Ramos (cell line): ENCODE measurements around the gene RPL27.

Source experiments
- in situ Hi-C: fragments of 300-500 bp; cut with MboI; formaldehyde crosslinking; loops from one replicate; pipeline ENCODE4 v1.14.3; 2022; ENCODE audit warnings: low sequenced_read_pairs; ENCODE audit not compliant: unreplicated experiment

Gene RPL27

DNA sequence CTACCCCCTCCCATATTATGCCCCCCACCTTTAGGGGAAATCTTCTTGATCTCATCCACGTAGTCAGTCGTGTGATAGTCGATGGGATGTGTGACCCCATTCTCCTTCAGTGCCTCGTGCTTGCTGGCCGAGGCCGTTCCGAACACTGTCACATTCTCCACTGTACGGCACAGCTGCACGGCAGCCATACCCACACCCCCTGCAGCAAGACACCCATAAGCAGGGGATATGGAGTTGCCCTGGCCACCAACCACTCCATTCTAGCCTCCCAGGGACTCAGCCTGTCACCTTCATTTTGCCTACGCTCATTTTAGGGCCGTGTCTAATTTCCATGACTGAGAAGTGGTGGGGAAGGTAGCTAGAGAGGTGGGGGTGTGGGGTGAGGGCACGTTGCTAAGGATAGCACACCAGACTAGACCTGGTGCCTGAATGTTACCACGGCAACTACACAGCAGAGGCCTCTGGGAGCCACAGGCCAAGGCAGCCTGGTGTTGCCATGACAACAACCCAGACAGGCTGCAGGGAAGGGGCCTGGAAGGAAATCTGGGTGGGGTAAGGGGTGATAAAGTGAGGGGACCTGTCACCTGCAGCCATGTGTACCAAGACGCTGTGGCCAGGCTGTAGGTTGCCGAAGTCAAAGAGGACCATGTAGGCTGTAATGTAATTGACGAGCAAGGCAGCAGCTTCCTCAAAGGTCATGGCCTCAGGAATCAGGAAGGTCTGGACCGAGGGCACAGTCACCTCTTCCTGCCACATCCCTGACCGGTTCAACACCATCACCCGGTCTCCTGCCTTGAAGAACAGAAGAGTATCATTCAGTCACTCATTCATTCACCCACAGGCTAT lies 20.0 kb downstream of the RPL27 start:
- in situ Hi-C loops: no loop called here

DNA sequence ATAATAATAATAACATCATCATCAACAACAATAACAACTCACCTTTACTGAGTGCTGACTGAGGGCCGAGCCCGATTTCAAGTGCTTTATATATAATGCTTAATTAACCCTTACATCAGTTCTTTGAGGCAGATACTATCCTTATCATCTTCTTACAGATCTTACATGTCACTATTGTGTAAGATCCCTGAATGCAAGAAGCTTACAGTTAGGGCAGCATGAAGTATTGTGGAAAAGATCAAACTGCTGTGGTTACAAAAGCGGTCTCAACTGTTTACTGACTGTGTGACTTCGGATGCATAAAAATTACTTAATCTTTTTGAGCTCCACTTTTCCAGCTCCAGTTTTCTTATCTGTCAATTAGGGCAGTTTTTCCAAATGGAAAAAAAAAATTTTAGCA lies 20.7 kb downstream of the RPL27 start:
- in situ Hi-C loops: no loop called here

DNA sequence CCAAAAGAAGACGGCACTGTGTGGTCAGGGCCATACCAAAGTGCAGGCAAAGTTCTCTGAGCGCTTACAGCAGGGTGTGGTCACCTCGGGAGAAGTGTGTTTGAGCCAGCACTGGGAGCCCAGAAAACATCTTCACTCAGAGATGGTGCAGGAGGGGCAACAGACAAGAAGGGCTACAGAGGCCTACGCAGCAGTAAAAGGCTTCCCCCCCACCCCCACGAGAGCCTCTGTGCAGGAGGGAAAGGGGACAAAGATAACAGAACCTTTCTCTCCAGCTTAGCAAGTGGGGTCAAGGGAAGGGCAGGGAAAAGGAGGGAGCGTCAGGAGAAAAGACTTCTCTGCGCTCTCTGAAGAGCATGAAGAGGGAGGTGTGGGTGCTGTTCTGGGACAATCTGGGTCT lies 21.2 kb downstream of the RPL27 start:
- in situ Hi-C loops: no loop called here

DNA sequence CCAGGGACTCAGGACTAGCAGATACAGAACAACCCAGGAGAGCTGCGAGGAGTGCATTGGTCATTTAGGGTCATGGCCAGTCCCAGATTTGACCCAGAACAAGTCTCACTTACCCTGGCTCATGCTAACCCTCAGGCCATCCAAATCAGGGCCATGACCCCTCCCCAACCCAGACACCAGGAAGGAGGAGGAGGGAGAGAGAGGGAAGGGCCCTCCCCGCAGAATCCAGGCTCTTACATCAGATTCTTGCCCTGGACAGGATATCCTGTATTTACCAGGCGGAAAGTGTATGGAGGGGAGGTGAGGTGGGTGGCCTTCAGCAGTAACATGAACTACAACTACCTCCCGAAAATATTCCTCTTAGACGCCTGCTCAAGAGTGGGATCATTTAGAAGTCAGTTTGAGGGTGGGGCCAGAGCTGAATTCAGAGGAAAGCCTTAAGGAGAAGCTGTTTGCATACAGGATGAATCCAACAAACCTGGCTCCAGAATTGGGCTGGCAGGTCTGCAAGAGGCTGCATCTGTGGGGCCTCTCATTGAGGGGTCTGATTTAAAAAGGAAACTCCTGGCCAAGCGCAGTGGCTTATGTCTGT lies 21.9 kb downstream of the RPL27 start:
- in situ Hi-C loops: no loop called here

DNA sequence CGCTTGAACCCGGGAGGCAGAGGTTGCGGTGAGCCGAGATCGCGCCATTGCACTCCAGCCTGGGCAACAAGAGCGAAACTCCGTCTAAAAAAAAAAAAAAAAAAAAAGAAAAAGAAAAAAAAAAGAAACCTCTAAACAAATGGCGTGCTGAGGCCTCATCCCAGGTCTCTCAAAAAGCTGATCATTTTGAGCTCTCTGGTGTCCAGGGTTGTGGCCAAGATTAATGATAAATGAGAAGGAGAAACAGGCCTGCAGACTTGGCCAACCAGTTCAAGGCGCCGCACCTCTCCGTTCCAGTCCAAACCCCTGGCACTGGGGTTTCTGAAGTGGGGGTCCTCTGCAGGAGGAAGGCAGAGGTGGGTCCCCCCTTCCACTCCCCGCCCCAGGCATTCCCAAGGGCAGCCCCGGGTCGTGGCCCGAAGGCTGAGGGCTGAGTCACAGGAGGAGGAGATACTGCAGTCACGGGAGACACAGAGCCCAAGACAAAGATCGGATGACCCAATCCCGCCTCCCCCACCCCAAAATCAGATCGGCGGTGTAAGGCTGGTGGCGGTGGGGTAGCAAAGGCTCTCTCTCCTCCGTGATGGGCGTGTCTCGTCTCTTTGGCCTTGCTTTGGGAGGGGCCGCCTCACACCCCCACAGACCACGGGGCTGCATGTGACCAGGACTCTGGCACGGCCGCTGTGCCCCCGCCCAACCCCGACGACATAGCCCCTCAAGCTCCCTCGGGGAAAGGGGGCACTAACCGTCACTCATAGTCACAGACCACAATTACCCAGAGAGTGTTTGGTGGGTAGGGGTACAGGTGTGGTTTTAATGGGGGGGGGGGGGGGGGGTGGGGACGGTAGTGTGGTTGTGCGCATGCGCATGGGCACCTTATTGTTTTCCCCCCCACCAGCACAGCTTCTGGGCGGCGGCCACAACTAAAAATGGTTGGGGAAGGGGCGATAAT lies 22.8 kb downstream of the RPL27 start:
- in situ Hi-C loops: no loop called here

DNA sequence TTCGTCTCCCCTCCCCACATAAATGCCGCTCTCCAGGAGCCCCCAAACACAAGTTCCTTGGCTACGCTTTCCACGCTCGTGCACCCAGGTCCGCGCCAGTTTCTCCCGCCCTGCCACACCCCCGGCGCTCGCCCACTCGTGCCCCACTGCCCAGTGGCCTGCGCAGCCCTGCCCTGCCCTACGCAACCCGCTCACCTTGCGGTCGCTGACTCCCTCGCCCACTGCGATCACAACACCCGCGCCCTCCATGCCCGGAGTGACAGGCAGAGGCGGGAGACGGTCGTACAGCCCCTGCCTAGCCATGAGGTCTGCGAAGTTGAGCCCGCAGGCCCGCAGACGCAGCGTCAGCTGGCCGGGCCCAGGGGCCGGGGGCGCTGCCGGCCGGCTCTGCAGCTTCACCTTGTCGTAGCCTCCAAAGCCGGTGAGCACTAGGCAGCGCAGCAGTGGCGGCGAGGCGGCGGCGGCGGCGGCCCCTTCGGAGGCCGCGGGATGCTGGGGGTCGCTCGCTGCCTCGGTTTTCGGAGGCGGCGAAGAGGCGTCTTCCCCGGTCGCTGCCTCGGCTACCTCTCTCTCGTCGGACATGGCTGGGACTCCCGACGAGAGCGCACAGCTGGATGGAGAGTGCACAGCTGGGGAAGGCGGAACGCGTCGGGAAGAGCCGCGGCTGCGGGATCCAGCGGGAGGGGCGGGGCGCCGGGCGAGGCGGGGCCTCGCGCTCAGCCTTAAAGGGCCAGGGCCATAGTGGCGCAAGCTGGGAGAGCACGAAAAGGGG lies 23.7 kb downstream of the RPL27 start, which contains the start of gene VAT1:
Gene VAT1 (minus strand): TSS at position 645 of the 772 bp plus-strand sequence. CDS start 63 bp downstream, at position 582.
- in situ Hi-C loops: no loop called here

DNA sequence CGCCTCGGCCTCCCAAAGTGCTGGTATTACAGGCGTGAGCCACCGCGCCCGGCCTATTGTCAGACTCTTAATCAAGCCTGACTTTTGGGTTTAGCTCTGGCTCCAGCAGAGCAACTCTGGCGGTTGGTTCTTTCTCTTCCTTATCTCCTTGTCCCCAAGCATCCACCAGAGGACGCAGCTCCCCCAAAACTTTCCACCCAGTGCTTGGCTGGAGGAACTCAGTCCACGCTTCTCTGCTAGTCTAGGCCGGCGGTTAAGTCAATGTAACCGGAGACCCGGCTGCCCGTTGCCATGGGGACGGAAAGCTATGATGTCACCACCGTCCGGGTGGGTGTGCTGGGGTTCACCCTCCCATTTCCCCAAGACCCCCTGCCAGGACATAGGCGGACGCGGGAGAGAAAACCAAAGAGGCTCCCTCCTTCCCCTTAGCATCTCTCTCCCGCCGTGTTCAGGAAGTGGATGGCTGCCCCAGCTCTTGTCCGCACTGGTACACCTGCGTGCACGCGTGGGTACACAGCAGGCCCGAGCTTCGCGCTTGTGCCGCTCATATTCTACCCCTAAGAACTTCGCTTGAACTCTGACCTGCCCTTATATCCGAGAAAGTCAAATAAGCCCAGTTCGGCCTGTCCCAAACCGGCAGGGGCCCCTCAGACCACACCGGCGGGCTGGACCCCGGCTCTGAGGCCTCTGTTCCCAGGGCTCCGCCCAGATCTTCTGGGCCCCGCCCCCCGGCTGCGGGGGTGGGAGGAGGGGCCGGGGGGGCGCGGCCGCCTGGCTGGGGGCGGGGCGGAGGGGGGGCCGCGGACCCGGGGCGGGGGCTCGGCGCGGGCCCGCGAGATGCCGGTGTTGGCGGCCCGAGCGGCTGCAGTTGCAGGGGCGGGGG lies 26.4 kb downstream of the RPL27 start, which contains the start of gene RND2:
Gene RND2 (plus strand): TSS at position 825 of the 883 bp plus-strand sequence. CDS start 117 bp downstream, outside the sequence.
- in situ Hi-C loops: no loop called here

DNA sequence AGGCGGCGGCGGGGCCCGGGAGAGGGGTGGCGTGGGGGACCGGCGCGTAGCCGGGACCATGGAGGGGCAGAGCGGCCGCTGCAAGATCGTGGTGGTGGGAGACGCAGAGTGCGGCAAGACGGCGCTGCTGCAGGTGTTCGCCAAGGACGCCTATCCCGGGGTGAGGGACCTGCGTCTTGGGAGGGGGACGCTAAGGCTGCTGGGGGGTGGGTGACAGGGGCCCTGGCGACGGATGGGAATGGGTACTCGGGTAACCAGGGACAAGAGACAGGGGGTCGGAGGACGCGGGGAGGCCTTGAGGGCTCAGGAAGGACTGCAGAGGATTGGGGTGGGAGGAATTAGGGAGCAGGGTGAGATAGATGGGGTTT lies 27.1 kb downstream of the RPL27 start:
- in situ Hi-C loops: no loop called here

DNA sequence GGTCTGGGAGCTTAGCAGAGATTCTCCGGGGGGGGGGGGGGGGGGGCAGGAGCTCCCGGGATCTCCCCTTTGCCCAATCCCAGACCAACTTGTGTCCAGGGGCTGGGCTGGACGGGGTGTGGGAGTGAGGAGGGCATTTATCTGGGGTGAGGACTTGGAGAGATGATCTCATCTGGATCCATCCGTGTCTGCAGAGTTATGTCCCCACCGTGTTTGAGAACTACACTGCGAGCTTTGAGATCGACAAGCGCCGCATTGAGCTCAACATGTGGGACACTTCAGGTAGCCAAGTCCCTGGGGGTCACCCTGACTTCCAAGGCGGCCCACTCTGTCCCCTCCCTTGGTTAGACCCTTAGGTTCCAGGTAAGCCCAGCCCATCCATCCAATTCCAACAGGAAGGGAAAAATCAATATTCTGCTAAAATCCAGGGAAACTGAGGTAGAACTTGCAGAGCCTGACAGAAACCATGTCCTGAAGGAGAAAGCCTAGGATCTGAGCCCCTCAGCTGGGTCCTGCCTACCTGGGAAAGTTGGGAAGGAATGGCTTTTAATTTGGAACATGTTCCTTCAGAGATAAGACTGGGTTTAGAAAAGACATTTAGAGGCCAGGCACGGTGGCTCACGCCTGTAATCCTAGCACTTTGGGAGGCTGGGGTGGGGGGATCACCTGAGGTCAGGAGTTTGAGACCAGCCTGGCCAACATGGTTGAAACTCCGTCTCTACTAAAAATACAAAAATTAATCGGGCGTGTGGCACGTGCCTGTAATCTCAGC lies 27.7 kb downstream of the RPL27 start:
- in situ Hi-C loops: no loop called here

DNA sequence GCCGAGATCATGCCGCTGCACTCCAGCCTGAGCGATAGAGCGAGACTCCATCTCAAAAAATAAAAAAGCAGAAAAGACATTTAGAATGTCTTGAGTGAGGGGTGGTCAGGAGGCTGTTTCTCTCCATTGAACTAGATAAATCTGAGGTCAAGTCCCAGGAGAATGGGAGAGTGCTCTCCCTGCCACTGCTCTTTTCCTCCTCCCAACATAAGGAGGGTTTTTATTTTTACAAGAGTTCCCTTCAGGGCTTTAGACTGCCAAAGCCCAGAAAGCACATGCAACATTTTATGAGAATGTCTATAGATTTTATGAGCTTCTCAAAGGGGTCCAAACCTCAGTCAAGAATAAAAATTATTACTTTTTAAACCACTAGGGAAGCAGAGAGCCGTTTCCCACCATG lies 28.4 kb downstream of the RPL27 start:
- in situ Hi-C loops: no loop called here

DNA sequence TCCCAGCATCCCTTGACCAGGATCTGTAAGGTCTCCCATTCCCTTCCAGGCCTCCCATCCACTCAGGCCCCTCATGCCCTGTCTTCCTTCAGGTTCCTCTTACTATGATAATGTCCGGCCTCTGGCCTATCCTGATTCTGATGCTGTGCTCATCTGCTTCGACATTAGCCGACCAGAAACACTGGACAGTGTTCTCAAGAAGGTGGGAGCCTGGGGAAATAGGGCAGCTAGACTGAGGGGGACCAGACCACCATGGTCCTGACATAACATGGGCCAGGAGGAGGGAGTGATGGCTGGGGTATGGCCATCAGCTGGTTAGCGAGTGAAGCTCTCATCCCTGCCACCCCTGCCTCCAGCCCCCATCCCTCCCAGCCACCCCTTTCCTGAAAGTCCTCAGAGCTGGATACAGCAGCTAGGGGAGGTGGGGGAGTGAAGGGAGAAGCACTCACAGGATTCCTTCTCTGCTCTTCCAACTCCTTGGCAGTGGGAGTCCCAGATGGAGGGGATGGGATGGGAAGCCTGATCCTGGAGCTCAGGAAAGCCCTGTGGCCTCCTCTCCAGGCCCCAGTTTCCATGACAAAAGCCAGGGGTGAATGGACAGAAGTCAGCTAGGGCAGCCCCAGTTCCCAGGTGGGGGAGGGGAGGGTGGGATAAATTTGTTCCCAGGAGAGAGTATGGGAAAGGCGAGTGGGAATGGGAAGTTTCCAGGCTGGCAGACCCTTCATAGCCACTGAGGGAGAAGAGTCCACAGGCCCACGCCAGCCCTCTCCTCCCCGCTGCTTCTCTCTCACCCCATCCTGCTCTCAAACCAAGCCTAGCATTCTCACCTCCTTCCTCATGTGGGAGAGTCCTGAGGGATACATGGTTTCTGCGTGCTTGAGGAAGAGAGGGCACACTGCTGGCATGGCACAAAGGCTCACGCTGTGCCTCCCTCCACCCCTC lies 29.1 kb downstream of the RPL27 start:
- in situ Hi-C loops: no loop called here

DNA sequence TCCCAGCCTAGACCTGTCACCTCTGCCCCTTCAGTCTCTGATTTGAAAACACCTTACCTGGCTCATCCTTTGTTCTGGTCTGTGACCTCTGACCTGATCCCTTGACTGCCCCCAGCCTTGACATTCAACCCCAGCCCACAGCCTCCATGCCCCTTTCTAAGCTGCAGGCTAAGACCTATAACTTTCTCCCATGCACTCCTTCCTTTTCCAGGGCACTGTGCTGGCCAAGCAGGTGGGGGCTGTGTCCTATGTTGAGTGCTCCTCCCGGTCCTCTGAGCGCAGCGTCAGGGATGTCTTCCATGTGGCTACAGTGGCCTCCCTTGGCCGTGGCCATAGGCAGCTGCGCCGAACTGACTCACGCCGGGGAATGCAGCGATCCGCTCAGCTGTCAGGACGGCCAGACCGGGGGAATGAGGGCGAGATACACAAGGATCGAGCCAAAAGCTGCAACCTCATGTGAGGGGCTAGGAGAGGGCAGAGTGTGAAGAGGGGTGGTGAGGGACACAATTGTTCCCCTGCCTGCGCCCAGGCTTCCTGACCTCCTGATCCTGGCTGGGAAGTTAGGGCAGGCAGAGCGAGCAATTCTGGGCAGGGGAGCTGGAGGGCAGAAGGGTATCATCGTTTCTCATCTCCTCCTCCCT lies 30.1 kb downstream of the RPL27 start:
- in situ Hi-C loops: no loop called here

DNA sequence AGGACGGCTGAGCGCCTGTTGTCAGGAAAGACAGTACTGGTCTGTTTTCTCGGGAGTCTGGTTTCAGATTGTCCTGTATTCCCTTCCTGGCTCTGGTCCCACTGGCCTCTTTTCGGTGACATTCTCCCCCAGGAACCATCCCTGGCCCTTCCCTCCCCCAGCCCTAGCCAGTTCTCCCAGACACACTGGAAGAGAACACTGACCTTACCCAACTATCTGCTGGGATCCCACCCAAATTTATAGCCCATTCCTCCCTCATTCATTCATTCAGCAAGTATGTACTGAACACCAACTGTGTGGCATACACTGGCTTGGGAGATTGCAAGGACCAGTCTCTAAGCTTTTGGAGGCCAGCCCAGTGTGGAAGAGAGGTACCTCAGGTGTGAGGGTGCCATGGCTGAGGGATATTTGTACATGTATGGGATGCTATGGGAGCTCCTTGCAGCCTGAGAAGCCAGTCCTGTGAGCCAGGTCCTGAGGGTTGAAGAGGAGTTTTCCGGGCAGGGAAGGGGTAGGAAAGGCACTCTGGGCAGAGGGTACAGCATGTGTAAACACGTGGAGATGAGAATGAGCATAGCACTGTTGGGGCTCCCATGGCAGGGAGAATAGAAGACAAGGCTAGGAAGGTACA lies 32.0 kb downstream of the RPL27 start:
- in situ Hi-C loops: no loop called here

DNA sequence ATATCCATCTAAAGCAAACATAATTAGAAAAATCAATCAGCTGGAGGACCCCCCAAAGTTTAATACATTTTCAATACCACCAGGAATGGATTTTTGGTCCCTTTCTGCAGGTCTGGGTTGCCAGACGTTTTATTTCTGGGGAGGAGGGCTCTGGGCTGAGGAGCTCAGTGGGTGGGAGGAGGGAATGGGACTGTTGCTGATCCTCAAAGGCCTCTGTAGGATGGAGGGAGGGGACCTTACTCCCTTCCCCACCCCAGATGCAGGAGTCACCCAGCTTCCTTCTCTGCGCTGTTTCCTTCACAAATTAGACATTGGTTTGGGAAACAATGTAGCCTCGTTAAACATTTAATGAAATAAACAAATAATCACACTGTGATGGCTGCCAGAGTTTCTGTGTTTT lies 33.4 kb downstream of the RPL27 start:
- in situ Hi-C loops: no loop called here

DNA sequence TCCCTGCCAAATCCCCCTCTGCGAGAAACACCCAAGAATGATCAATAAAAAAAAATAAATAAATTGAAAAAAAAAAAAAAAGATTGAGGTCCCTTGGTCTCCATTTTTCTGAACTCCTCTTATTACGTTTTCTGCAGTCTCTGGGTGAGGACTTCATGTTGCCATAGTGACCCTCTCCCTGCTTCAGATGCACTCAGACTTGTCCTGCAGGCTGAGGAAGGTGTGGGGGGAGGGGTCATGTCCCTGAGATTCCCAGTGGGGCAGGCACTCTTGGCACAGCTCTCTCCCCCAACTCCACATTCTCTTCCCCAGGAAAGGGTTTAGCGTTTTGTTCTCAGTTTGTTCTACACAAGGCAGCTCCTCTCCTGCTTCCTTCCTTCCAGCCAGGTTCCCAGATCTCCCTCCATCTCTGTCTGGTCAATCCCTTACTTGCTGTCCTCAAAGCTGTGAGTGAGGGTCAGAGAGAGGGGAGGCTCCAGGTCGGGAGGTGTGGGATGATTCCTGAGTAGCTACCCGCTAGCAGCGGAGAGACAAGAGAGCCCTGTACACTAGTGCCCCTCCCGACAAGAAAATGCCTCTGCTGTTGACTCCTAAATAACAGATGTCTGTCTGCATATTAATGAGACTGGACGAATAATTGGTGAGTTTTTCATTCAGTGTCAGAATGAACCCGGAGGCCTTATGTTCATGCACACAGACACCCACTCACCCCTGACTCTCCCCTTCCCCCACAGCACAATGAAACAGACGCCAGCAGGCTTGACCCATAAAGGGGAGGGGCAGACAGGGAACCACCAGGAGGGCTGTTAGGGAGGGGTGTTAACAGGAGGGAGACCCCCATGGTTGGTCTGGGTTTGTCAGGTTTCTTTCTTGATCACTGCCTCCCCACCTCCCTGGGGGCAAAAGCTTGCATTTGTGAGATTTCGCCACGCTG lies 36.0 kb downstream of the RPL27 start:
- in situ Hi-C loops: no loop called here
